SU-DHL-6 (cell line): ENCODE measurements around the gene HHAT.

Experiments
- EZH2phosphoT487 ChIP-seq: fragments of 200-600 bp; sonication (generic), shearing (Covaris generic); conservative IDR thresholded peaks from 2 replicates; pipeline ENCODE4 v1.6.1; 2018; ENCODE audit warnings: mild to moderate bottlenecking, antibody characterized with exemption, low read length, moderate library complexity, mixed read lengths
- TF ChIP-seq, protein P1 (sequence below): fragments of 200-600 bp; sonication (generic); IDR thresholded peaks from one replicate; pipeline ENCODE4 v1.5.1; 2017; ENCODE audit warnings: antibody characterized with exemption, mild to moderate bottlenecking, low read length, moderate library complexity; ENCODE audit not compliant: insufficient read depth, poor library complexity, severe bottlenecking

DNA sequence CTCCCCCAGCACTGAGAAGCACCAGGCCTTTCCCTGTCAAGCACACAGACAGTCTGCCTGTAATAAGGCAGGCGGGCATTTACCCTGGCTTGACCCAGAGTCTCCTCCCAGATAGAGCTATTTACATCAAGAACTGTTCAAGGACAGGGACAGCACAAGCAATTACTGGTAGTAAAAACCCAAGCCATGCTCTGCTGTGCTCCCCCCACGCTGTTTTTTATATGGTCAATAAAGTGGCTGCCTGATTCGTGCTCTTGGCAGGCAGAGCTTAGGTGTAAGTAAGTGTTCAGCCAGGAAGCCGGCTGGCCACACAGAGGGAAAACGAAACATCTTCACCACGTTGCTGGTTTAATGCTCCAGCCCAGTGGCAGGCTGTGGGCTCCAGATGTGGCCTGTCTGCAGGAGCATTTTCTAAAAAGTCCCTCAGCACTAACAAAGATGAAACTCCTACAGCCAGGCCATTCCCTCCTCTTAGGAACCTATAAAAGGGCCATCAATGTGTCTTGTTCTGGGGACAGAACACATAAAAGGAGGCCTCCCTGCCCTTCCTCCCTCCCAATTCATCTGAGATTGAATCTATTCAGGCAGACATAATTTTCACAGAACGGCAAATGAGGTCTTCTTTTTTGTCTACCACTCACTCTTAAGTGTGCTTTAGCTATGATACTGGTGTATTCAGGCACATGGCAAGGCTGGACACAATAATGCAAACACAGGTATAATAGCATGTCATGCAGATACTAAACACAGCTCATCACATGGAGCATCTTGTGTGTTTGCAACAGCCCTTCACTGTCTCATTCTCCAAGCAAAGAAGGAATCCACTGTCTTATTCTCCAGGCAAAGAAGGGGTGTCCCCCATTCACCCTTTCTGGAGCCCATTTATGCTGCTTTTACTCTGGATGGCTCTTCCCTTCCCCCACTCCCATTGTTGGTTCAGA lies 378.9 kb downstream of the HHAT start:
- TF ChIP-seq, protein P1, sequence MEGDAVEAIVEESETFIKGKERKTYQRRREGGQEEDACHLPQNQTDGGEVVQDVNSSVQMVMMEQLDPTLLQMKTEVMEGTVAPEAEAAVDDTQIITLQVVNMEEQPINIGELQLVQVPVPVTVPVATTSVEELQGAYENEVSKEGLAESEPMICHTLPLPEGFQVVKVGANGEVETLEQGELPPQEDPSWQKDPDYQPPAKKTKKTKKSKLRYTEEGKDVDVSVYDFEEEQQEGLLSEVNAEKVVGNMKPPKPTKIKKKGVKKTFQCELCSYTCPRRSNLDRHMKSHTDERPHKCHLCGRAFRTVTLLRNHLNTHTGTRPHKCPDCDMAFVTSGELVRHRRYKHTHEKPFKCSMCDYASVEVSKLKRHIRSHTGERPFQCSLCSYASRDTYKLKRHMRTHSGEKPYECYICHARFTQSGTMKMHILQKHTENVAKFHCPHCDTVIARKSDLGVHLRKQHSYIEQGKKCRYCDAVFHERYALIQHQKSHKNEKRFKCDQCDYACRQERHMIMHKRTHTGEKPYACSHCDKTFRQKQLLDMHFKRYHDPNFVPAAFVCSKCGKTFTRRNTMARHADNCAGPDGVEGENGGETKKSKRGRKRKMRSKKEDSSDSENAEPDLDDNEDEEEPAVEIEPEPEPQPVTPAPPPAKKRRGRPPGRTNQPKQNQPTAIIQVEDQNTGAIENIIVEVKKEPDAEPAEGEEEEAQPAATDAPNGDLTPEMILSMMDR, result no peak
- no peak for TF ChIP-seq EZH2phosphoT487
